ENCODE data around the gene TMC2. TPM values are rescaled to one million over a fixed set of nuclear protein-coding genes. Genes with fewer than 3 reads are reported as not detected.

TMC2 gene, protein sequence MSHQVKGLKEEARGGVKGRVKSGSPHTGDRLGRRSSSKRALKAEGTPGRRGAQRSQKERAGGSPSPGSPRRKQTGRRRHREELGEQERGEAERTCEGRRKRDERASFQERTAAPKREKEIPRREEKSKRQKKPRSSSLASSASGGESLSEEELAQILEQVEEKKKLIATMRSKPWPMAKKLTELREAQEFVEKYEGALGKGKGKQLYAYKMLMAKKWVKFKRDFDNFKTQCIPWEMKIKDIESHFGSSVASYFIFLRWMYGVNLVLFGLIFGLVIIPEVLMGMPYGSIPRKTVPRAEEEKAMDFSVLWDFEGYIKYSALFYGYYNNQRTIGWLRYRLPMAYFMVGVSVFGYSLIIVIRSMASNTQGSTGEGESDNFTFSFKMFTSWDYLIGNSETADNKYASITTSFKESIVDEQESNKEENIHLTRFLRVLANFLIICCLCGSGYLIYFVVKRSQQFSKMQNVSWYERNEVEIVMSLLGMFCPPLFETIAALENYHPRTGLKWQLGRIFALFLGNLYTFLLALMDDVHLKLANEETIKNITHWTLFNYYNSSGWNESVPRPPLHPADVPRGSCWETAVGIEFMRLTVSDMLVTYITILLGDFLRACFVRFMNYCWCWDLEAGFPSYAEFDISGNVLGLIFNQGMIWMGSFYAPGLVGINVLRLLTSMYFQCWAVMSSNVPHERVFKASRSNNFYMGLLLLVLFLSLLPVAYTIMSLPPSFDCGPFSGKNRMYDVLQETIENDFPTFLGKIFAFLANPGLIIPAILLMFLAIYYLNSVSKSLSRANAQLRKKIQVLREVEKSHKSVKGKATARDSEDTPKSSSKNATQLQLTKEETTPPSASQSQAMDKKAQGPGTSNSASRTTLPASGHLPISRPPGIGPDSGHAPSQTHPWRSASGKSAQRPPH
- not detected in 5 replicates for total RNA-seq (2022; extraction: Qiagen RNA extraction; ENCODE audit: low read depth)

GRCh38 chr20:2536560-2536986 lies at the start of gene TMC2:
TMC2 (plus strand) TSS chr20:2536573; CDS start chr20:2536622, 49 bp downstream.

GRCh38 chr20:2508631-2509467 lies 27.5 kb upstream of the TMC2 start, which contains the start of gene ZNF343:
ZNF343 (minus strand) TSS chr20:2508915; CDS start chr20:2493895, 15,020 bp downstream.

GRCh38 chr20:2651772-2652723 lies 115.7 kb downstream of the TMC2 start, which contains the start of gene NOP56:
NOP56 (plus strand) TSS chr20:2652632; CDS start chr20:2652661, 29 bp downstream.

GRCh38 chr20:2663887-2664719 lies 127.7 kb downstream of the TMC2 start, which contains the start of gene IDH3B:
IDH3B (minus strand) TSS chr20:2664216; CDS start chr20:2664188, 28 bp downstream.

Other genes with a start within 250 kb of the TMC2 start
- gene TGM3, start 240.6 kb upstream of the TMC2 start, total RNA-seq (2022; extraction: Qiagen RNA extraction; ENCODE audit: low read depth): 0.07 to 0.11 TPM (median 0.08 TPM) in 3 of 5 replicates, not detected in the others
- not detected in 5 replicates for gene TGM6, start 155.7 kb upstream of the TMC2 start, total RNA-seq (2022; extraction: Qiagen RNA extraction; ENCODE audit: low read depth)
- gene SNRPB, start 65.8 kb upstream of the TMC2 start, total RNA-seq (2022; extraction: Qiagen RNA extraction; ENCODE audit: low read depth): 932 to 1,046 TPM (median 968 TPM) in 5 replicates
- gene ZNF343, start 27.7 kb upstream of the TMC2 start, total RNA-seq (2022; extraction: Qiagen RNA extraction; ENCODE audit: low read depth): 12.7 to 17.9 TPM (median 15.2 TPM) in 5 replicates
- 599 to 673 TPM (median 643 TPM) in 5 replicates for gene NOP56, start 116.1 kb downstream of the TMC2 start, total RNA-seq (2022; extraction: Qiagen RNA extraction; ENCODE audit: low read depth)
- gene IDH3B, start 127.6 kb downstream of the TMC2 start, total RNA-seq (2022; extraction: Qiagen RNA extraction; ENCODE audit: low read depth): 121 to 136 TPM (median 134 TPM) in 5 replicates
- 1.8 to 3.5 TPM (median 2.6 TPM) in 5 replicates for gene EBF4, start 156.2 kb downstream of the TMC2 start, total RNA-seq (2022; extraction: Qiagen RNA extraction; ENCODE audit: low read depth)

Measured in A549 treated with DMSO at 1 μM for 4 hours (cell line).